SK-N-SH treated with all-trans-retinoic acid at 6 μM for 48 hours (cell line): ENCODE data around the gene COCH.

Experiments used
- ESRRG ChIP-seq: fragments of 250-450 bp; sonication (Bioruptor Pico); IDR thresholded peaks from 2 replicates; pipeline ENCODE4 v1.6.1; 2021; ENCODE audit warnings: mild to moderate bottlenecking
- GLIS3 ChIP-seq: fragments of 250-450 bp; sonication (Bioruptor Pico); IDR thresholded peaks from 2 replicates; pipeline ENCODE4 v1.5.0; 2020; ENCODE audit warnings: mild to moderate bottlenecking, moderate library complexity
- POU6F1 ChIP-seq: fragments of 250-450 bp; sonication (Bioruptor Pico); IDR thresholded peaks from 2 replicates; pipeline ENCODE4 v1.8.0; 2021; ENCODE audit warnings: low read depth, mild to moderate bottlenecking, moderate library complexity, borderline replicate concordance
- ZFP3 ChIP-seq: fragments of 250-450 bp; sonication (Bioruptor Pico); IDR thresholded peaks from 2 replicates; pipeline ENCODE4 v1.5.0; 2020; ENCODE audit warnings: mild to moderate bottlenecking, moderate library complexity
- TF ChIP-seq, protein P1 (sequence below): fragments of 250-450 bp; sonication (Bioruptor Pico); IDR thresholded peaks from 2 replicates; pipeline ENCODE4 v1.5.1; 2020; ENCODE audit warnings: low read depth, mild to moderate bottlenecking, moderate library complexity

DNA sequence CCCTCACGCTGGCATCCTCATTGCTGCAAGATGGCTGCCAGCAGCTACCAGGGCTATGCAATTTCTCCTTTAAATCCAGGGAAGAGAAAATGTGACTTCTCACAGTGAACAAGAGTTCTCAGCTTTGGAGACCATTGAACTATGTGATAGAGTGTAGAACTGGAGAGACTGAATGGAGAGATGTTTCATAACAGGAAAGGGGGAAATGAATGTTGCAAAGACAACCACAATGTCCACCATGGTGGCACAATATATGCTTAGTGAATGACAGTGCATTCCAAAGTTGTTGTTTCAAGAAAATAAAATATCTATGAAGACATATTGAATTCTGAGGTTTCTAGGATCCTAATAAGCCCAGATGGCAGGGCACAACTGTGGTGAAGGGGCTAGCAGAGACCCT lies 13.2 kb upstream of the COCH start:
- TF ChIP-seq ZFP3 (CRISPR knock-in tag) (no peak), GLIS3 (CRISPR knock-in tag) (no peak), POU6F1 (CRISPR knock-in tag) (no peak), ESRRG (CRISPR knock-in tag) (no peak)
- TF ChIP-seq, protein P1, sequence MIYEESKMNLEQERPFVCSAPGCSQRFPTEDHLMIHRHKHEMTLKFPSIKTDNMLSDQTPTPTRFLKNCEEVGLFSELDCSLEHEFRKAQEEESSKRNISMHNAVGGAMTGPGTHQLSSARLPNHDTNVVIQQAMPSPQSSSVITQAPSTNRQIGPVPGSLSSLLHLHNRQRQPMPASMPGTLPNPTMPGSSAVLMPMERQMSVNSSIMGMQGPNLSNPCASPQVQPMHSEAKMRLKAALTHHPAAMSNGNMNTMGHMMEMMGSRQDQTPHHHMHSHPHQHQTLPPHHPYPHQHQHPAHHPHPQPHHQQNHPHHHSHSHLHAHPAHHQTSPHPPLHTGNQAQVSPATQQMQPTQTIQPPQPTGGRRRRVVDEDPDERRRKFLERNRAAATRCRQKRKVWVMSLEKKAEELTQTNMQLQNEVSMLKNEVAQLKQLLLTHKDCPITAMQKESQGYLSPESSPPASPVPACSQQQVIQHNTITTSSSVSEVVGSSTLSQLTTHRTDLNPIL = no peak
